K562 (cell line): Measurements from ENCODE around the gene MLLT11. TPM values are rescaled to one million over a fixed set of nuclear protein-coding genes. Genes with fewer than 3 reads are reported as not detected.

Experiments
- CEBPG ChIP-seq, 3 experiments: fragments of 200-800 bp in 1 of 3; sonication (Bioruptor generic) in 1 of 3; sonication (generic) in 1 of 3; formaldehyde crosslinking in 1 of 3; IDR thresholded peaks in 2 of 3; conservative IDR thresholded peaks in 1 of 3; 2 replicates each; pipeline versions ENCODE4 v1.6.1 to v1.8.0; 2016 to 2022; ENCODE audit warnings: missing compliant biosample characterization in 2 of 3, missing genetic modification characterization in 2 of 3, mild to moderate bottlenecking in 1 of 3, missing genetic modification reagents in 1 of 3
- MYNN ChIP-seq, 2 experiments: sonication (generic); formaldehyde crosslinking in 1 of 2; IDR thresholded peaks; 2 replicates each; pipeline versions ENCODE4 v1.5.0 to v1.6.1; 2016 to 2020; ENCODE audit warnings: antibody characterized with exemption in 1 of 2, missing genetic modification reagents in 1 of 2
- NONO ChIP-seq, 2 experiments: fragments of 200-400 bp in 1 of 2; fragments of 450-650 bp in 1 of 2; formaldehyde crosslinking in 1 of 2; IDR thresholded peaks; 2 replicates each; pipeline ENCODE4 v1.6.1; 2017; ENCODE audit warnings: low read depth in 2 of 2, mild to moderate bottlenecking in 2 of 2, moderate library complexity in 2 of 2, low read length in 1 of 2
- POLR2A ChIP-seq: fragments of 450-650 bp; conservative IDR thresholded peaks from 2 replicates; pipeline ENCODE4 v1.6.1; 2016
- RBFOX2 ChIP-seq: fragments of 200-400 bp; formaldehyde crosslinking; IDR thresholded peaks from 2 replicates; pipeline ENCODE4 v1.6.1; 2017; ENCODE audit warnings: low read depth, mild to moderate bottlenecking, low read length, moderate library complexity
- RCOR1 ChIP-seq, 2 experiments: IDR thresholded peaks; 2 replicates each; pipeline ENCODE4 v1.6.1; 2012; ENCODE audit warnings: low read depth in 2 of 2, low read length in 2 of 2, borderline replicate concordance in 1 of 2, improper control_type of control experiment in 1 of 2
- SMAD4 ChIP-seq: fragments of 250-450 bp; sonication (Bioruptor Pico); conservative IDR thresholded peaks from 2 replicates; pipeline ENCODE4 v1.8.0; 2021; ENCODE audit warnings: inconsistent platforms, mild to moderate bottlenecking, moderate library complexity
- WHSC1 ChIP-seq: IDR thresholded peaks from one replicate; pipeline ENCODE4 v1.6.1; 2012; ENCODE audit warnings: low read length, control low read depth, inconsistent platforms
- YY1 ChIP-seq, 3 experiments: IDR thresholded peaks; 2 replicates each; pipeline ENCODE4 v1.6.1; 2011; ENCODE audit warnings: low read length in 2 of 3, mild to moderate bottlenecking in 2 of 3, moderate library complexity in 2 of 3, borderline replicate concordance in 1 of 3, control low read depth in 1 of 3, low read depth in 1 of 3; ENCODE audit not compliant: insufficient read depth in 3 of 3, insufficient replicate concordance in 2 of 3, control insufficient read depth in 1 of 3, insufficient read length in 1 of 3; ENCODE audit errors: extremely low read depth in 1 of 3
- ZNF197 ChIP-seq: fragments of 200-800 bp; sonication (Bioruptor generic); IDR thresholded peaks from 2 replicates; pipeline ENCODE4 v1.6.1; 2016; ENCODE audit warnings: low read depth, missing genetic modification characterization, missing compliant biosample characterization
- polyA plus RNA-seq, 8 experiments: library from polyadenylated mRNA; depleted of rRNA in 4 of 8; stranded (reverse) in 5 of 8; unstranded in 3 of 8; fragments of >200 nt; fragmentation: Nextera tagmentation in 2 of 8; fragmentation: Illumina TruSeq in 1 of 8; extraction: Ambion mirVana in 2 of 8; extraction: Trizol in 1 of 8; gene quantifications; 2 replicates each; pipeline versions ENCODE4 v1.2.1 to v1.2.3, GENCODE V29; 2011 to 2014; ENCODE audit warnings: inconsistent platforms in 1 of 8, missing spikeins in 1 of 8
- total RNA-seq, 7 experiments: library from RNA; depleted of rRNA in 6 of 7; stranded (reverse); fragments of >200 nt in 6 of 7; fragmentation: Illumina TruSeq in 2 of 7; extraction: Trizol in 2 of 7; gene quantifications; 2 replicates each; pipeline versions ENCODE4 v1.2.1 to v1.2.3, GENCODE V29; 2011 to 2021; ENCODE audit warnings: low replicate concordance in 1 of 7
- TF ChIP-seq, protein P1 (sequence below): fragments of 450-650 bp; IDR thresholded peaks from 2 replicates; pipeline ENCODE4 v1.6.1; 2014; ENCODE audit warnings: low read depth, mild to moderate bottlenecking, moderate library complexity, borderline replicate concordance
- TF ChIP-seq, protein P2 (sequence below): fragments of 250-450 bp; sonication (Bioruptor Pico); IDR thresholded peaks from 2 replicates; pipeline ENCODE4 v1.5.0; 2020; ENCODE audit warnings: mild to moderate bottlenecking
- TF ChIP-seq, protein P3 (sequence below): sonication (generic); formaldehyde crosslinking; IDR thresholded peaks from 2 replicates; pipeline ENCODE4 v1.9.0; 2022; ENCODE audit warnings: mild to moderate bottlenecking, missing genetic modification reagents
- TF ChIP-seq, protein P4 (sequence below): IDR thresholded peaks from 3 replicates; pipeline ENCODE4 v1.6.1; 2011; ENCODE audit warnings: borderline replicate concordance, mild to moderate bottlenecking; ENCODE audit not compliant: insufficient read length, insufficient read depth

The MLLT11 gene
- total and polyA plus RNA-seq, 9 of the 15 experiments (the other 6 are each of a cell fraction or from before 2014, with no cell fraction given), result 12.1 to 91.0 (median 22.0) TPM

DNA sequence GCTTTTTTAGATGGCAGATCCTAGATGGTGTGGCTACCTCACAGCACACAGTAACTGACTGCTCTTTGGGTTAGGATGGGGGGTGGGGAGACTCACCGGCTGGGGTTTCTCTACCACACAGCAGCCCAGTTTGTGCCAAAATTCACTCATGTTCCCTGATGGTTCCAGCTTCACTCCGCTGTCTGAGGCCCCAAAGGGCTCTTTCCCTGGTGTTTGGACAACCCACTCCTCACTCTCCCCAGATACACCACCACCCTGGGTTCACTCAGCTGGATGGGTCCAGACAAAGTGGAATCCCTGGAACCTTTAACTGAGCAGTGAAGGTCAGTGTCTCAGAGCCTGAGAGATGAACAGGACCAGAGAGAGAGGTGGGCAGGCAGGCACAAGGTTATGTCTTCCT is 4.6 kb upstream of the MLLT11 start (continued):
- TF ChIP-seq CEBPG (CRISPR knock-in tag; IDR thresholded peaks at IDR 0.05) (0 out of 2 replicates have a peak, but pooled peaks have one; percentile 2), CEBPG (tag; conservative IDR thresholded peaks at IDR 0.05 in 1 of 2, IDR thresholded peaks at IDR 0.05 in 1 of 2) (0 out of 4 replicates have a peak, but pooled peaks of 1 of the 2 experiments have one; percentile 3), RCOR1 (IDR thresholded peaks at IDR 0.05; ENCODE audit: borderline replicate concordance in 1 of 2, low read depth in 2 of 2, low read length in 2 of 2) (no peak), SMAD4 (CRISPR knock-in tag) (no peak), POLR2A (0 out of 2 replicates have a peak, but pooled peaks have one; percentile 19), ZNF197 (no peak), WHSC1 (no peak), MYNN (IDR thresholded peaks at IDR 0.05) (no peak), MYNN (CRISPR knock-in tag; IDR thresholded peaks at IDR 0.05) (no peak), YY1 (IDR thresholded peaks at IDR 0.05; ENCODE audit: borderline replicate concordance in 1 of 3, control insufficient read depth in 1 of 3, extremely low read depth in 1 of 3, insufficient read depth in 3 of 3, insufficient read length in 1 of 3, insufficient replicate concordance in 2 of 3, low read depth in 1 of 3, low read length in 2 of 3) (no peak), RBFOX2 (peak; percentile 55), NONO (IDR thresholded peaks at IDR 0.05; ENCODE audit: low read depth in 2 of 2, low read length in 1 of 2) (no peak)
- TF ChIP-seq, protein P1, sequence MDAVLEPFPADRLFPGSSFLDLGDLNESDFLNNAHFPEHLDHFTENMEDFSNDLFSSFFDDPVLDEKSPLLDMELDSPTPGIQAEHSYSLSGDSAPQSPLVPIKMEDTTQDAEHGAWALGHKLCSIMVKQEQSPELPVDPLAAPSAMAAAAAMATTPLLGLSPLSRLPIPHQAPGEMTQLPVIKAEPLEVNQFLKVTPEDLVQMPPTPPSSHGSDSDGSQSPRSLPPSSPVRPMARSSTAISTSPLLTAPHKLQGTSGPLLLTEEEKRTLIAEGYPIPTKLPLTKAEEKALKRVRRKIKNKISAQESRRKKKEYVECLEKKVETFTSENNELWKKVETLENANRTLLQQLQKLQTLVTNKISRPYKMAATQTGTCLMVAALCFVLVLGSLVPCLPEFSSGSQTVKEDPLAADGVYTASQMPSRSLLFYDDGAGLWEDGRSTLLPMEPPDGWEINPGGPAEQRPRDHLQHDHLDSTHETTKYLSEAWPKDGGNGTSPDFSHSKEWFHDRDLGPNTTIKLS, result no peak
- TF ChIP-seq, protein P2, sequence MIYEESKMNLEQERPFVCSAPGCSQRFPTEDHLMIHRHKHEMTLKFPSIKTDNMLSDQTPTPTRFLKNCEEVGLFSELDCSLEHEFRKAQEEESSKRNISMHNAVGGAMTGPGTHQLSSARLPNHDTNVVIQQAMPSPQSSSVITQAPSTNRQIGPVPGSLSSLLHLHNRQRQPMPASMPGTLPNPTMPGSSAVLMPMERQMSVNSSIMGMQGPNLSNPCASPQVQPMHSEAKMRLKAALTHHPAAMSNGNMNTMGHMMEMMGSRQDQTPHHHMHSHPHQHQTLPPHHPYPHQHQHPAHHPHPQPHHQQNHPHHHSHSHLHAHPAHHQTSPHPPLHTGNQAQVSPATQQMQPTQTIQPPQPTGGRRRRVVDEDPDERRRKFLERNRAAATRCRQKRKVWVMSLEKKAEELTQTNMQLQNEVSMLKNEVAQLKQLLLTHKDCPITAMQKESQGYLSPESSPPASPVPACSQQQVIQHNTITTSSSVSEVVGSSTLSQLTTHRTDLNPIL (CRISPR knock-in tag), result no peak
- TF ChIP-seq, protein P3, sequence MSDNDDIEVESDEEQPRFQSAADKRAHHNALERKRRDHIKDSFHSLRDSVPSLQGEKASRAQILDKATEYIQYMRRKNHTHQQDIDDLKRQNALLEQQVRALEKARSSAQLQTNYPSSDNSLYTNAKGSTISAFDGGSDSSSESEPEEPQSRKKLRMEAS (CRISPR knock-in tag), result peak; percentile 33; the same call in 1 of the 2 replicates
- TF ChIP-seq, protein P4, sequence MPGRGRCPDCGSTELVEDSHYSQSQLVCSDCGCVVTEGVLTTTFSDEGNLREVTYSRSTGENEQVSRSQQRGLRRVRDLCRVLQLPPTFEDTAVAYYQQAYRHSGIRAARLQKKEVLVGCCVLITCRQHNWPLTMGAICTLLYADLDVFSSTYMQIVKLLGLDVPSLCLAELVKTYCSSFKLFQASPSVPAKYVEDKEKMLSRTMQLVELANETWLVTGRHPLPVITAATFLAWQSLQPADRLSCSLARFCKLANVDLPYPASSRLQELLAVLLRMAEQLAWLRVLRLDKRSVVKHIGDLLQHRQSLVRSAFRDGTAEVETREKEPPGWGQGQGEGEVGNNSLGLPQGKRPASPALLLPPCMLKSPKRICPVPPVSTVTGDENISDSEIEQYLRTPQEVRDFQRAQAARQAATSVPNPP, result no peak
- TF ChIP-seq, all 486 proteins: peak for 9
